ENCODE data around the gene C11orf58.

GRCh38 chr11:16799221-16799620, 60.8 kb downstream of the C11orf58 start:
- TF ChIP-seq REST (IDR thresholded peaks at IDR 0.05; ENCODE audit: low read depth) (no peak), TEAD4 (IDR thresholded peaks at IDR 0.05) (no peak), MAX (IDR thresholded peaks at IDR 0.05) (no peak), NFIC (IDR thresholded peaks at IDR 0.05) (no peak), CEBPB (IDR thresholded peaks at IDR 0.05) (no peak), EP300 (IDR thresholded peaks at IDR 0.05; ENCODE audit: borderline replicate concordance) (no peak), CREB1 (IDR thresholded peaks at IDR 0.05; ENCODE audit: low read depth) (no peak), RAD21 (IDR thresholded peaks at IDR 0.05; ENCODE audit: low read depth) (no peak), YY1 (IDR thresholded peaks at IDR 0.05; ENCODE audit: low read depth) (no peak), TAF1 (IDR thresholded peaks at IDR 0.05; ENCODE audit: low read depth) (no peak), EGR1 (IDR thresholded peaks at IDR 0.05) (no peak)
